Mammary epithelial cell (primary cell): ENCODE data around the gene UNCX.

Experiments used
- CTCF ChIP-seq, 2 donors: IDR thresholded peaks in 1 of 2; conservative IDR thresholded peaks in 1 of 2; 2 replicates each; pipeline ENCODE4 v1.5.1; 2011 to 2012; ENCODE audit warnings: inconsistent platforms in 2 of 2, low read length in 2 of 2, mild to moderate bottlenecking in 2 of 2, control low read depth in 1 of 2, low read depth in 1 of 2; ENCODE audit not compliant: insufficient read depth in 1 of 2; ENCODE audit errors: extremely low read depth in 1 of 2
- EZH2 ChIP-seq: IDR thresholded peaks from 2 replicates; pipeline ENCODE4 v1.6.1; 2012; ENCODE audit warnings: low read length, inconsistent platforms, borderline replicate concordance

- TF ChIP-seq CTCF (conservative IDR thresholded peaks at IDR 0.05 in 1 of 2, IDR thresholded peaks at IDR 0.05 in 1 of 2; ENCODE audit: extremely low read depth in 1 of 2, insufficient read depth in 1 of 2, low read depth in 1 of 2, low read length in 2 of 2) (no peak), EZH2 (no peak)
These were observed 27.1 kb downstream of the UNCX start for GRCh38 chr7:1259621-1260243.
